Left cardiac atrium (tissue), 4 donors: ENCODE results near the gene MED27. TPM values are rescaled to one million over a fixed set of nuclear protein-coding genes. Genes with fewer than 3 reads are reported as not detected.
"Not testable (repeated sequence)": the region's sequence is repeated elsewhere in the genome, so short reads cannot be mapped to it uniquely, and the experiment has no call there.

ENCODE experiments used
- ATAC-seq, 2 donors: fragments of 200-7000 bp; cut with Tn5 transposase; one replicate each; pipeline ENCODE4 v1.9.1; 2020; ENCODE audit warnings: mild to moderate bottlenecking in 2 of 2, moderate library complexity in 2 of 2
- DNase-seq: peaks from one replicate; pipeline ENCODE4 v3.0.0-alpha.2; 2020
- intact Hi-C, 2 donors: fragments of 100-400 bp; cut with DNase I; formaldehyde crosslinking; loops; one replicate each; pipeline versions ENCODE4 v1.14.1 to v1.15.1; 2022 to 2023
- total RNA-seq, 2 donors: library from RNA; stranded (reverse); fragmentation: NEBNext Ultra II Directional; extraction: Animal tissue kit (Norgen Biotek cat#: 25700); gene quantifications; one replicate each; pipeline ENCODE4 v1.2.1, GENCODE V29; 2021
- donor health status: DM: no; HTN: yes; CAD: no.
- donor health status: DM: no; HTN: yes; CAD: no; lungs with severe emphysema.
- donor health status: DM: yes; HTN: yes; CAD: no.
- donor health status: Dilated cardiomyopathy.

Gene MED27
- total RNA-seq, 2 donors from 2014 or later = 15.0 to 21.2 TPM

GRCh38 chr9:132025766-132026165 lies 53.9 kb downstream of the MED27 start:
- DNase-seq (no peak), ATAC-seq (no peak)
- intact Hi-C loops = no loop called here

GRCh38 chr9:132024589-132024988 lies 55.1 kb downstream of the MED27 start:
- ATAC-seq (no peak), DNase-seq (no peak)
- intact Hi-C loops = no loop called here

- intact Hi-C loops = no loop called here
- no peak for DNase-seq
- no peak for ATAC-seq
Measured at GRCh38 chr9:132023419-132024180, 56.1 kb downstream of the MED27 start.

GRCh38 chr9:132020820-132021510 lies 58.7 kb downstream of the MED27 start:
- ATAC-seq (no peak), DNase-seq (no peak)
- intact Hi-C loops = no loop called here

GRCh38 chr9:132020272-132020671 lies 59.4 kb downstream of the MED27 start:
- ATAC-seq (no peak), DNase-seq (no peak)
- intact Hi-C loops = no loop called here

- DNase-seq (no peak), ATAC-seq (peak in 1 of 2 donors; percentile 16)
- intact Hi-C loops = no loop called here
Measured at GRCh38 chr9:132019702-132020101, 60.0 kb downstream of the MED27 start.

GRCh38 chr9:132018957-132019405 lies 60.7 kb downstream of the MED27 start:
- DNase-seq = no peak
- intact Hi-C loops = no loop called here
- ATAC-seq = peak; percentile 34 to 53

- no peak for DNase-seq
- intact Hi-C loops = no loop called here
- ATAC-seq = no peak
Measured at GRCh38 chr9:132016456-132016855, 63.2 kb downstream of the MED27 start.

GRCh38 chr9:132015866-132016265 lies 63.8 kb downstream of the MED27 start:
- no peak for ATAC-seq
- intact Hi-C loops = no loop called here
- DNase-seq = no peak

GRCh38 chr9:132014218-132014805 lies 65.4 kb downstream of the MED27 start:
- DNase-seq (no peak), ATAC-seq (peak in 1 of 2 donors; percentile 31)
- intact Hi-C loops = no loop called here

- ATAC-seq = no peak
- intact Hi-C loops = no loop called here
- DNase-seq = no peak
Measured at GRCh38 chr9:132012704-132013357, 66.8 kb downstream of the MED27 start.

GRCh38 chr9:132011896-132012295 lies 67.8 kb downstream of the MED27 start:
- no peak for DNase-seq
- intact Hi-C loops = no loop called here
- no peak for ATAC-seq

- intact Hi-C loops = no loop called here
- ATAC-seq = no peak
- no peak for DNase-seq
Measured at GRCh38 chr9:132011309-132011708, 68.4 kb downstream of the MED27 start.

- intact Hi-C loops, ATAC-seq, DNase-seq: not testable (repeated sequence)
Measured at GRCh38 chr9:132010201-132010600, 69.5 kb downstream of the MED27 start.

- DNase-seq (no peak), ATAC-seq (no peak)
- intact Hi-C loops = no loop called here
Measured at GRCh38 chr9:132008855-132009812, 70.5 kb downstream of the MED27 start.

GRCh38 chr9:132008184-132008803 lies 71.4 kb downstream of the MED27 start:
- DNase-seq = no peak
- ATAC-seq = no peak
- intact Hi-C loops = no loop called here

GRCh38 chr9:132007371-132008025 lies 72.2 kb downstream of the MED27 start:
- intact Hi-C loops = no loop called here
- no peak for ATAC-seq
- DNase-seq = no peak
